OCI-M2 (cell line): ENCODE data around the gene CAT.

Source experiments
- DNase-seq: peaks from one replicate; lab custom pipeline; 2025; ENCODE audit not compliant: unreplicated experiment; lab: John Stamatoyannopoulos, UW

Gene CAT

GRCh38 chr11:34438529-34439507 is at the start of gene CAT:
Gene CAT, plus strand, starts transcription at chr11:34438934. Its CDS starts 80 bp downstream, at chr11:34439014.
- peak; percentile 84 for DNase-seq

GRCh38 chr11:34394771-34395300 is 43.9 kb upstream of the CAT start:
- no peak for DNase-seq

GRCh38 chr11:34395916-34396550 is 42.7 kb upstream of the CAT start:
- no peak for DNase-seq

- DNase-seq, result no peak
These were observed 41.6 kb upstream of the CAT start for GRCh38 chr11:34397120-34397519.

GRCh38 chr11:34397811-34398210 is 40.9 kb upstream of the CAT start:
- no peak for DNase-seq

GRCh38 chr11:34403431-34403830 is 35.3 kb upstream of the CAT start:
- DNase-seq, result no peak

- no peak for DNase-seq
These were observed 34.5 kb upstream of the CAT start for GRCh38 chr11:34404280-34404679.

- DNase-seq, result no peak
These were observed 33.5 kb upstream of the CAT start for GRCh38 chr11:34405079-34405858.

- DNase-seq, result no peak
These were observed 32.3 kb upstream of the CAT start for GRCh38 chr11:34406413-34406812.

- no peak for DNase-seq
These were observed 31.5 kb upstream of the CAT start for GRCh38 chr11:34407121-34407813.

- DNase-seq, result no peak
These were observed 30.1 kb upstream of the CAT start for GRCh38 chr11:34408580-34409172.

- no peak for DNase-seq
These were observed 27.6 kb upstream of the CAT start for GRCh38 chr11:34411111-34411510.

GRCh38 chr11:34411791-34412190 is 26.9 kb upstream of the CAT start:
- no peak for DNase-seq

GRCh38 chr11:34413263-34413662 is 25.5 kb upstream of the CAT start:
- DNase-seq, result no peak

GRCh38 chr11:34415538-34415937 is 23.2 kb upstream of the CAT start:
- DNase-seq, result no peak

- DNase-seq, result no peak
These were observed 22.6 kb upstream of the CAT start for GRCh38 chr11:34416088-34416487.

- DNase-seq, result no peak
These were observed 22.0 kb upstream of the CAT start for GRCh38 chr11:34416766-34417165.

- DNase-seq, result no peak
These were observed 21.5 kb upstream of the CAT start for GRCh38 chr11:34417202-34417601.

GRCh38 chr11:34419158-34419557 is 19.6 kb upstream of the CAT start:
- no peak for DNase-seq

GRCh38 chr11:34423300-34423699 is 15.4 kb upstream of the CAT start:
- DNase-seq, result no peak
